ENCODE results near the gene CMYA5. TPM values are rescaled to one million over a fixed set of nuclear protein-coding genes. Genes with fewer than 3 reads are reported as not detected.

The CMYA5 gene
- total RNA-seq, 4 donors from 2014 or later, result 15.9 to 33.9 (median 22.0) TPM

GRCh38 chr5:79745255-79745654 lies 55.6 kb downstream of the CMYA5 start:
- intact Hi-C loops (cut with DNase I), result no loop called here
- DNase-seq, result no peak
- Histone ChIP-seq H3K36me3 (no peaks in the 10 kb centered on the region), H3K9me3 (no peaks in the 10 kb centered on the region), H3K27me3 (no peaks in the 10 kb centered on the region), H3K27ac (no peak overlapping the region), H3K4me1 (no peaks in the 10 kb centered on the region), H3K4me3 (replicated peaks in 1 of 3) (no peak overlapping the region)
- TF ChIP-seq POLR2A (IDR thresholded peaks at IDR 0.05) (no peak), CTCF (IDR thresholded peaks at IDR 0.05) (no peak)
- WGBS, 2 donors, result 91 to 98% methylated on average over 3 of the region's 3 CpGs

- no peak for TF ChIP-seq POLR2A (IDR thresholded peaks at IDR 0.05)
- TF ChIP-seq CTCF (IDR thresholded peaks at IDR 0.05), result no peak
- Histone ChIP-seq H3K27ac (no peak overlapping the region), H3K9me3 (no peaks in the 10 kb centered on the region), H3K27me3 (no peaks in the 10 kb centered on the region), H3K36me3 (no peaks in the 10 kb centered on the region), H3K4me3 (replicated peaks in 1 of 3) (no peak overlapping the region), H3K4me1 (no peaks in the 10 kb centered on the region)
- intact Hi-C loops (cut with DNase I), result no loop called here
- DNase-seq, result no peak
- WGBS, 2 donors, result 51 to 57% methylated on average over 4 of the region's 4 CpGs
Observed at GRCh38 chr5:79746642-79747569, 57.3 kb downstream of the CMYA5 start.

- H3K9me3 ChIP-seq, result no peaks in the 10 kb centered on the region
- H3K4me1 ChIP-seq, result no peaks in the 10 kb centered on the region
- WGBS, 2 donors, result 85 to 87% methylated on average over 8 of the region's 8 CpGs
- DNase-seq, result no peak
- intact Hi-C loops (cut with DNase I), result no loop called here
- no peak for TF ChIP-seq POLR2A (IDR thresholded peaks at IDR 0.05)
- TF ChIP-seq CTCF (IDR thresholded peaks at IDR 0.05), result no peak
- no peaks in the 10 kb centered on the region for H3K27me3 ChIP-seq
- no peak overlapping the region for H3K27ac ChIP-seq
- H3K4me3 ChIP-seq (replicated peaks in 1 of 3), result no peak overlapping the region
- H3K36me3 ChIP-seq, result no peaks in the 10 kb centered on the region
Observed at GRCh38 chr5:79750611-79751510, 61.2 kb downstream of the CMYA5 start.

GRCh38 chr5:79753092-79753491 lies 63.5 kb downstream of the CMYA5 start:
- H3K9me3 ChIP-seq, result no peaks in the 10 kb centered on the region
- DNase-seq, result no peak
- H3K4me1 ChIP-seq, result no peaks in the 10 kb centered on the region
- no peak overlapping the region for H3K27ac ChIP-seq
- no peaks in the 10 kb centered on the region for H3K36me3 ChIP-seq
- WGBS, 2 donors, result 88 to 93% methylated on average over 1 of the region's 1 CpG
- intact Hi-C loops (cut with DNase I), result no loop called here
- H3K27me3 ChIP-seq, result no peaks in the 10 kb centered on the region
- TF ChIP-seq POLR2A (IDR thresholded peaks at IDR 0.05) (no peak), CTCF (IDR thresholded peaks at IDR 0.05) (no peak)
- H3K4me3 ChIP-seq (replicated peaks in 1 of 3), result no peak overlapping the region

Data from thyroid gland (tissue), 4 donors.